Measurements from ENCODE around the gene UXS1.

DNA sequence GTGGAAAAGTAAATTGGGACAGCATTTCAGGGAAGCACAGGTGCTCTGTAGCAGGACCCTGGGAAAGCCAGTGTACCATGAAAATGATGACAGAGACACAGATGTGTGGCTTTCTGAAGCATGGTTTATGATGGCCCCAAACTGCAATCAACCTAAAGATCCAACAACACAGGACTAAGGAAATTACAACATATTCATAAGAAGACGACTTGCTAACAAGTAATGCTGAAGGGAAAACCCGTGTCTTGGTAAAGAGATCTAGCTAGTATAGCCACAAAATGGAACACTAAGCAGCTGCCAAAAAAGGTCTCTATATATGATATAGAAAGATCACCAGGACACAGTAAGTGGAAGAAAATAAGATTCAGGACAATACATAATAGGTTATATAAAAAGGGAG is 53.2 kb downstream of the UXS1 start:
- no peak for TF ChIP-seq CTCF (IDR thresholded peaks at IDR 0.05)
- TF ChIP-seq POLR2A (IDR thresholded peaks at IDR 0.05) = no peak
